ENCODE measurements around the gene KCNG2. TPM values are rescaled to one million over a fixed set of nuclear protein-coding genes. Genes with fewer than 3 reads are reported as not detected.

Gene KCNG2
- total RNA-seq, 1 donor from 2014 or later: not detected

- H3K4me3 Mint-ChIP-seq (ENCODE audit: low read depth): no peak overlapping the region
- no peak overlapping the region for H3K27ac Mint-ChIP-seq
- peaks cover 69% of the 10 kb centered on the region for H3K27me3 Mint-ChIP-seq
- H3K36me3 Mint-ChIP-seq (ENCODE audit: insufficient read depth): no peaks in the 10 kb centered on the region
- no peaks in the 10 kb centered on the region for H3K4me1 Mint-ChIP-seq (ENCODE audit: low read depth)
- TF ChIP-seq CTCF (IDR thresholded peaks at IDR 0.05; ENCODE audit: unreplicated experiment): no peak
- no peak for DNase-seq (ENCODE audit: low spot score, unreplicated experiment)
- no peaks in the 10 kb centered on the region for H3K9me3 Mint-ChIP-seq (ENCODE audit: low read depth)
Measured at GRCh38 chr18:79784965-79785770, 12.6 kb upstream of the KCNG2 start.

- DNase-seq (ENCODE audit: low spot score, unreplicated experiment): no peak
- Mint-ChIP-seq H3K27ac (no peak overlapping the region), H3K4me1 (ENCODE audit: low read depth) (no peaks in the 10 kb centered on the region), H3K27me3 (peaks cover 75% of the 10 kb centered on the region), H3K4me3 (ENCODE audit: low read depth) (no peak overlapping the region), H3K36me3 (ENCODE audit: insufficient read depth) (no peaks in the 10 kb centered on the region), H3K9me3 (ENCODE audit: low read depth) (no peaks in the 10 kb centered on the region)
- TF ChIP-seq CTCF (IDR thresholded peaks at IDR 0.05; ENCODE audit: unreplicated experiment): no peak
Measured at GRCh38 chr18:79785831-79786230, 11.9 kb upstream of the KCNG2 start.

GRCh38 chr18:79786304-79786703 lies 11.4 kb upstream of the KCNG2 start:
- H3K4me3 Mint-ChIP-seq (ENCODE audit: low read depth): no peak overlapping the region
- H3K4me1 Mint-ChIP-seq (ENCODE audit: low read depth): no peaks in the 10 kb centered on the region
- peaks cover 76% of the 10 kb centered on the region for H3K27me3 Mint-ChIP-seq
- H3K36me3 Mint-ChIP-seq (ENCODE audit: insufficient read depth): no peaks in the 10 kb centered on the region
- H3K27ac Mint-ChIP-seq: no peak overlapping the region
- H3K9me3 Mint-ChIP-seq (ENCODE audit: low read depth): no peaks in the 10 kb centered on the region
- DNase-seq (ENCODE audit: low spot score, unreplicated experiment): no peak
- no peak for TF ChIP-seq CTCF (IDR thresholded peaks at IDR 0.05; ENCODE audit: unreplicated experiment)

- Mint-ChIP-seq H3K36me3 (ENCODE audit: insufficient read depth) (no peaks in the 10 kb centered on the region), H3K4me1 (ENCODE audit: low read depth) (no peaks in the 10 kb centered on the region), H3K27ac (no peak overlapping the region), H3K27me3 (peaks cover 80% of the 10 kb centered on the region), H3K4me3 (ENCODE audit: low read depth) (no peak overlapping the region), H3K9me3 (ENCODE audit: low read depth) (no peaks in the 10 kb centered on the region)
- TF ChIP-seq CTCF (IDR thresholded peaks at IDR 0.05; ENCODE audit: unreplicated experiment): no peak
- DNase-seq (ENCODE audit: low spot score, unreplicated experiment): no peak
Measured at GRCh38 chr18:79786786-79787526, 10.8 kb upstream of the KCNG2 start.

GRCh38 chr18:79787527-79787864 lies 10.2 kb upstream of the KCNG2 start:
- TF ChIP-seq CTCF (IDR thresholded peaks at IDR 0.05; ENCODE audit: unreplicated experiment): no peak
- H3K36me3 Mint-ChIP-seq (ENCODE audit: insufficient read depth): no peaks in the 10 kb centered on the region
- H3K27me3 Mint-ChIP-seq: peaks cover 80% of the 10 kb centered on the region
- no peak overlapping the region for H3K27ac Mint-ChIP-seq
- H3K4me3 Mint-ChIP-seq (ENCODE audit: low read depth): no peak overlapping the region
- no peak for DNase-seq (ENCODE audit: low spot score, unreplicated experiment)
- H3K9me3 Mint-ChIP-seq (ENCODE audit: low read depth): no peaks in the 10 kb centered on the region
- no peaks in the 10 kb centered on the region for H3K4me1 Mint-ChIP-seq (ENCODE audit: low read depth)
